H1 (cell line): Measurements from ENCODE around the gene TMX2.
"Not testable (repeated sequence)": the region's sequence is repeated elsewhere in the genome, so short reads cannot be mapped to it uniquely, and the experiment has no call there.

Source experiments
- CHD2 ChIP-seq: IDR thresholded peaks from 2 replicates; pipeline ENCODE4 v1.6.1; 2012; ENCODE audit warnings: low read length, improper control_type of control experiment
- CREB1 ChIP-seq: IDR thresholded peaks from 2 replicates; pipeline ENCODE4 v1.6.1; 2012; ENCODE audit warnings: inconsistent platforms
- NRF1 ChIP-seq: IDR thresholded peaks from 2 replicates; pipeline ENCODE4 v1.6.1; 2011; ENCODE audit warnings: mild to moderate bottlenecking, low read depth, low read length, improper control_type of control experiment
- SIN3A ChIP-seq, 2 experiments: IDR thresholded peaks in 1 of 2; conservative IDR thresholded peaks in 1 of 2; 2 replicates each; pipeline ENCODE4 v1.6.1; 2011 to 2012; ENCODE audit warnings: low read length in 2 of 2, improper control_type of control experiment in 1 of 2, low read depth in 1 of 2, mild to moderate bottlenecking in 1 of 2
- TAF1 ChIP-seq: IDR thresholded peaks from 2 replicates; pipeline ENCODE4 v1.6.1; 2011; ENCODE audit warnings: mild to moderate bottlenecking, low read depth, low read length
- TAF7 ChIP-seq: optimal IDR thresholded peaks from 2 replicates; pipeline ENCODE3; 2011; ENCODE audit warnings: low read depth, mild to moderate bottlenecking, inconsistent platforms, low read length, moderate library complexity, borderline replicate concordance
- TCF12 ChIP-seq: IDR thresholded peaks from 2 replicates; pipeline ENCODE4 v1.6.1; 2011; ENCODE audit warnings: low read depth, mild to moderate bottlenecking, low read length
- TF ChIP-seq, protein P1 (sequence below): IDR thresholded peaks from 2 replicates; pipeline ENCODE4 v1.6.1; 2011; ENCODE audit warnings: low read length, improper control_type of control experiment

DNA sequence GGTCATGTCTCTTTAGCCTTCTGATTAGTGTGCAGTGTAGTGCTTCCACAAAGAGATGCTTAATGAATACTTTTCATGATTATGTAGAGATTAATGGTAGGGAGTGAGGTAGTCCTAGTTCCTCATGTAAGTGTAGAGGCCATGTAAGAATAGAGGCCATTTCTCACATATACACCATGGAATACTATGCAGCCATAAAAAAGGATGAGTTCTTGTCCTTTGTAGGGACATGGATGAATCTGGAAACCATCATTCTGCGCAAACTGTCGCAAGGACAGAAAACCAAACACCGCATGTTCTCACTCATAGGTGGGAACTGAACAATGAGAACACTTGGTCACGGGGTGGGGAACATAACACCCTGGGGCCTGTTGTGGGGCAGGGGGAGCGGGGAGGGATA lies 21.9 kb upstream of the TMX2 start:
- not testable (repeated sequence) for TF ChIP-seq TCF12; TAF1; SIN3A (conservative IDR thresholded peaks at IDR 0.05 in 1 of 2, IDR thresholded peaks at IDR 0.05 in 1 of 2; ENCODE audit: low read depth in 1 of 2, low read length in 2 of 2); TAF7; CHD2; NRF1; CREB1
- TF ChIP-seq, protein P1, sequence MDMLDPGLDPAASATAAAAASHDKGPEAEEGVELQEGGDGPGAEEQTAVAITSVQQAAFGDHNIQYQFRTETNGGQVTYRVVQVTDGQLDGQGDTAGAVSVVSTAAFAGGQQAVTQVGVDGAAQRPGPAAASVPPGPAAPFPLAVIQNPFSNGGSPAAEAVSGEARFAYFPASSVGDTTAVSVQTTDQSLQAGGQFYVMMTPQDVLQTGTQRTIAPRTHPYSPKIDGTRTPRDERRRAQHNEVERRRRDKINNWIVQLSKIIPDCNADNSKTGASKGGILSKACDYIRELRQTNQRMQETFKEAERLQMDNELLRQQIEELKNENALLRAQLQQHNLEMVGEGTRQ: not testable (repeated sequence)
